GM21528 (cell line): ENCODE data around the gene SCAMP2.
"Not testable (repeated sequence)": the region's sequence is repeated elsewhere in the genome, so short reads cannot be mapped to it uniquely, and the experiment has no call there.

Source experiments
- ATAC-seq: cut with Tn5 transposase; IDR thresholded peaks from one replicate; pipeline ENCODE4 v1.9.1; 2021; ENCODE audit warnings: mild to moderate bottlenecking, moderate library complexity; ENCODE audit not compliant: unreplicated experiment, low FRiP score

SCAMP2 gene

DNA sequence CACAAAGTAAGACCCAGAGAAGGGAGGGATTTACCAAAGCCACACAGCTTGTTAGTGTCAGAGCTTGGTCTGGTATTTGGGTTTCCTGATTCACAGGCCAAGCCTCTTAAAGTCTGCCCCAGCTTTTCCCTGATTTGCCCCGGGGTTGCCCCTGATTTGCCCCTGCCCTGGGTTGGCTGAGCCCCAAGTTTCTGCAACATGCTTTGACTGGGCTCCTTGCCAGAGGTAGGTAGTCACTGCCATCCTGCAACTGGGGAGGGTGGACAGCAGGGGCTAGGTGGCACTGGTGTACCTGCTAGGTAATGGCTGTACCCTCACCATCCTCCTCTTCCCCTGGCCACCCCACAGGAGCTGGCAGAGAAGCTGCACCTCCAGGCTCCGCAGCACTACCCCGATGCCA lies 19.1 kb upstream of the SCAMP2 start:
- no peak for ATAC-seq

GRCh38 chr15:74891469-74891868 lies 18.3 kb upstream of the SCAMP2 start:
- no peak for ATAC-seq

- ATAC-seq = no peak
Measured at GRCh38 chr15:74890665-74890960, 17.4 kb upstream of the SCAMP2 start.

- peak; percentile 86 for ATAC-seq
Measured at GRCh38 chr15:74889883-74890664, 16.9 kb upstream of the SCAMP2 start, which contains the start of gene MPI. Gene MPI (plus strand): TSS chr15:74890042. CDS start chr15:74890074, 32 bp downstream.

DNA sequence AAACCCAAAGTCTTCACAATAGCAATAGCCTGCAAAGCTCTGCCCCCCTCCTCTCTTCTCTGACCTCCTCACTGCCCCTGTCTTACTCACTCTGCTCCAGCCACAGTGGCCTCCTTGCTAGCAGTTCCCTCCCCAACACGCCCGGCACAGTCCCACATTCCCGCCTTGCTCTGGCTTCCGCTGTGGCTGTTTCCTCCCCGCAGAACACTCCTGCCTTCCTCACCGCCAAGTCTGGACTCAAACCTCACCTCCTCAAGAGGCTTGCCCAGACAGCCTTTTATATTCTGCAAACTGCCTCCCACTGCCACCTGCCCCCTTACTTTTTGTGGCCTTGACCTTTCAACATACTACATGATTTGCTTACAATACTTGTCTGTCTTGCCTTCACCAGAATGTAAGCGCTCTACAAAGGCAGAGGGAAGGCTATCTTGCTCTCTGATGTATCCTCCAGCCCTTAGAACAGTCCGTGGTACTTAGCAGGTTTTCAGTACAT lies 16.3 kb upstream of the SCAMP2 start:
- no peak for ATAC-seq

GRCh38 chr15:74888716-74889115 lies 15.6 kb upstream of the SCAMP2 start:
- ATAC-seq = no peak

DNA sequence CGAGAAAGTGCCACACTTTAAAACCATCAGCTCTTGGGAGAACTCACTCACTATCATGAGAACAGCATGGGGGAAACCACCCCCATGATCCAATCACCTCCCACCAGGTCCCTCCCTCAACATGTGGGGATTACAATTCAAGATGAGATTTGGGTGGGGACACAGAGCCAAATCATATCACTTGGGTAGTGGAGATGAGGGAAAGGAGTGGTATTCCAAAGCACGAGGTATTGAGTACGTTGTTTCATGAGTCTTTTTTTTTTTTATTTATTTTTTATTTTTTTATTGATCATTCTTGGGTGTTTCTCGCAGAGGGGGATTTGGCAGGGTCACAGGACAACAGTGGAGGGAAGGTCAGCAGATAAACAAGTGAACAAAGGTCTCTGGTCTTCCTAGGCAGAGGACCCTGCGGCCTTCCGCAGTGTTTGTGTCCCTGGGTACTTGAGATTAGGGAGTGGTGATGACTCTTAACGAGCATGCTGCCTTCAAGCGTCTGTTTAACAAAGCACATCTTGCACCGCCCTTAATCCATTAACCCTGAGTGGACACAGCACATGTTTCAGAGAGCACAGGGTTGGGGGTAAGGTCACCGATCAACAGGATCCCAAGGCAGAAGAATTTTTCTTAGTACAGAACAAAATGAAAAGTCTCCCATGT lies 14.5 kb upstream of the SCAMP2 start:
- ATAC-seq = not testable (repeated sequence)

GRCh38 chr15:74885461-74885860 lies 12.3 kb upstream of the SCAMP2 start:
- ATAC-seq = no peak

DNA sequence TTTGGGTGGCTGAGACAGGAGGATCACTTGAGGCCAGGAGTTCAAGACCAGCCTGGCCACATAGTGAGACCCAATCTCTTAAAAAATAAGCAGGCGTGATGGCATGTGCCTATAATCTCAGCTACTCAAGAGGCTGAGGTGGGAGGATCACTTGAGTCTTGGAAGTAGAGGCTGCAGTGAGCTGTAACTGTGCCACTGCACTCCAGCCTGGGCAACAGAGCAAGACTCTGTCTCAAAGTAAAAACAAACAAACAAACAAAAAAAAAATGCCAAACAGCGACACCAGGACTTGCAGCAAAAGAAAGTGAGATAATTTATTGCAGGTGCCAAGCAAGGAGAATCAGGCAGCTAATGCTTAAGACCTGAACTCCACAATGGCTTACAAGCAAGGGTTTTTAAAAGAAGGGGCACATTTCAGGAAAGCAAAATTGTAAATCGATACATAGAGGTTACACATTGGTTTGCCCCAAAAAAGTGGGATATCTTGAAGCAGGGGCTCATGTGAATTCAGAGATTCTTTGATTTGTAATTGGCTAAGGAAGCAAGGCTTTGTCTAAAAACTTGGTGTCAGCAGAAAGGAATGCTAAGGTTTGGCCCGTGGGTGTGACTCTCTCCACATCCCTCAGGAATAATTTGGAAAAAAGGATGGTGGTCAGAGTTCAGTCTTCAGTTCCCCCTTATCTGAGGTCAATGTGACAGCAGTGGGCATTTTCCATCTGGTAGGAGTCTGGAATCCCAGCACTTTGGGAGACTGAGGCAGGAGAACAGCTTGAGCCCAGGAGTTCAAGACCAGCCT lies 11.5 kb upstream of the SCAMP2 start:
- ATAC-seq = no peak

DNA sequence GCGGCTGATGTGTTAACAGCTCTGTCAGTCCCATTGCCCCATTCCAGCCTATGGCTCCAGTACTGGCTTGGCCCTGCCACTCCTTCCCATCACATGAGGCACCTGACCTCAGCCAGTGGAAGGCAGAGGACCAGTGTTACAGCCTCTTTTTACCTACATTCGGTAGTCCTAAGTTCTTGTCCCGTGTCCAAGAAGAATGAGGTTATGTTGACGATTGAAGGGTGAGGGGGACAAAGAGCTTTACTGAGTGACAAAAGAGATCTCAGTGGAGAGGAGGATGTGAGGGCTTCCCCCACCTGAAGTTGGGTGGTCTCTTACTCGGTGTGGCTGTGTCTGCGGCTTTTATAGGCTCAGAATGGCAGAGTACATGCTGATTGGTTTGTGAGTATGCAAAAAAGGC lies 9.4 kb upstream of the SCAMP2 start:
- no peak for ATAC-seq

DNA sequence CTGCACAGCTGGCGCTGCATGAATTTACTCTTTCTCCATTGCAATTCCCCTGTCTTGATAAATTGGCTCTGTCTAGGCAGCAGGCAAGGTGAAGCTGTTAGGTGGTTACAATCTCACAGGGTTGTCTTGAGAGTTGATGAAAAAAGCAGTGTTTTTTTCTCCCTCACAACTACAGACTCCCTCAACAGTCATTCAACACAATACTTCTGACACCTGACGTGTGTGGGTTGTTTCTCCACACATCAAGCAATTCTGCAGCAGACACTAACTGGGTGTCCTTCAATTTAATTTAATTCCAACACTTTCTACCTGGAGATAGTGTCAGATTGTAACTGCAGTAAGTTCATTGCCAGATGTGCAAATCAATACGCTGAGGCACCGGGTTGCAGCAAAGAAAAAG lies 5.1 kb upstream of the SCAMP2 start:
- ATAC-seq = no peak

DNA sequence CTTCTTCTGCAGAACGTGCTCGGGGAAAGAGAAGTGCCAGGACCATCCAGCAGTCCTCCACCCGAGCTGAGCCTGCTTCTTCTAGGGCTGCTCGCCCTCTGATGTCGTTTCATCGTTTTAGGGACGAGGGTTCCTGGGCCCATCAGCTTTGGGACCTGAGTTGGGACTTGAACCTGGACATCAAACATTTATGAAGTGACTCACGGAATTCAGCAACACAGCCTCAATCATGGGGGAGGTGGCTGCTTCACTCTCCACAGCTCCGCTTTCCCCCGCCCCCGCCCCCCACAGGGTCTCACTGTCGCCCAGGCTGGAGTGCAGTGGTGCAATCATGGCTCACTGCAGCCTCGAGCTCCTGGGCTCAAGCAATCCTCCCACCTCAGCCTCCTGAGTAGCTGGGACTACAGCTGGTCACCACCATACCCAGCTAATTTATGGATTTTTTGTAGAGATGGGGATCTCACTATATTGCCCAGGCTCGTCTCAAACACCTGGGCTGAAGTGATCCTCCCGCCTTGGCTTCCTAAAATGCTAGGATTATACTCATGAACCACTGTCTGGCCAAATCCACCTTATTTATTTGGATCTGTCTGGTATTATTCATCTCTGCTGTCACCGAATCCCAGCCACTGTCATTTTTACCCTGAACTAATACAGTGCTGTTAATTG lies 725 bp upstream of the SCAMP2 start:
- ATAC-seq = no peak

- no peak for ATAC-seq
Measured at GRCh38 chr15:74872702-74873035, 496 bp downstream of the SCAMP2 start.

GRCh38 chr15:74870436-74871215 lies 2.5 kb downstream of the SCAMP2 start:
- no peak for ATAC-seq

GRCh38 chr15:74869726-74870407 lies 3.3 kb downstream of the SCAMP2 start:
- peak; percentile 53 for ATAC-seq

DNA sequence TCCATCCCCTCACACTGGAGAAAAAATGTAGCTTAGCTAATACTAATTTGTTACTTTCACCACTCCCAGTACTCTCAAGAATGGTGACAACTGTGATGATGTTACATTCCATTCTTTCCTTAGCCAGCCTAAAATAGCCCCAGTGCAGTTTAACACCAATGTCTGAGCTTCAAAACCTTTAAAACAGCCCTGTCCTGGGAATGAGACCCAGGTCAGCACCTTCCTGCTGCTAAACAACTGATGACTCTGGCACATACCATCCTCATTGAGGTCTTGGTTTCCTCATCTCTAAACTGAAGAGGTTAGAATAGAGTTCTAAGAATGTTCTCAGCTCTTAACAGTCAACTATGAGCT lies 3.8 kb downstream of the SCAMP2 start:
- no peak for ATAC-seq

GRCh38 chr15:74868059-74868458 lies 5.1 kb downstream of the SCAMP2 start:
- no peak for ATAC-seq

DNA sequence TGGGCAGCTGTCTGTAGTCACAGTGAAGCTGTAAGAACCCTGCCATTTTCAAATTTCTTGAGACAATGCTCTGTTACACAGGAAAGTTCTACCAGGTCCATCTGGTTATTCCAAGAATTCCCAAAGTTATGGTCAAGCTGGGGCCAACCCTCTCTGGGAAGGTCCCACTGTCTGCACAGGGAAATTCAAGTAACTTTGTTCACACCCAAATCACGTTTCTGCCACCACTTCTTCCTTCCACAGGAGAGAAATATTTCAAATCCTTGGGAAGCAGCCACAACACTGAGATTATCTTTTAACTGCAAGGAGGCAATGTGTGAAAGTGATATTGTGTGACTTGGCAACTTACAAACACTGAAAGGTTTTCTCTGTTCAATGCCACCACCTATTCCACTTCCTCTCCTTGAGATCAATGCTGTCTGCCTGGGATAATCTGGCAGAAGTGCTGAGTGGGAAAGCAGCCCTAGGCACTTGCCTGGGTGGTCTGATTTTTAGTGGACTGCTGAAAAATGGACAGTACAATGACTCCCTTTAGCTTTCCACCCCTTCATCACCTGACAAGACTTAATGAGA lies 5.6 kb downstream of the SCAMP2 start:
- no peak for ATAC-seq

- ATAC-seq = no peak
Measured at GRCh38 chr15:74866090-74866489, 7.1 kb downstream of the SCAMP2 start.
